ENCODE results near the gene CASKIN1.

CASKIN1 gene

DNA sequence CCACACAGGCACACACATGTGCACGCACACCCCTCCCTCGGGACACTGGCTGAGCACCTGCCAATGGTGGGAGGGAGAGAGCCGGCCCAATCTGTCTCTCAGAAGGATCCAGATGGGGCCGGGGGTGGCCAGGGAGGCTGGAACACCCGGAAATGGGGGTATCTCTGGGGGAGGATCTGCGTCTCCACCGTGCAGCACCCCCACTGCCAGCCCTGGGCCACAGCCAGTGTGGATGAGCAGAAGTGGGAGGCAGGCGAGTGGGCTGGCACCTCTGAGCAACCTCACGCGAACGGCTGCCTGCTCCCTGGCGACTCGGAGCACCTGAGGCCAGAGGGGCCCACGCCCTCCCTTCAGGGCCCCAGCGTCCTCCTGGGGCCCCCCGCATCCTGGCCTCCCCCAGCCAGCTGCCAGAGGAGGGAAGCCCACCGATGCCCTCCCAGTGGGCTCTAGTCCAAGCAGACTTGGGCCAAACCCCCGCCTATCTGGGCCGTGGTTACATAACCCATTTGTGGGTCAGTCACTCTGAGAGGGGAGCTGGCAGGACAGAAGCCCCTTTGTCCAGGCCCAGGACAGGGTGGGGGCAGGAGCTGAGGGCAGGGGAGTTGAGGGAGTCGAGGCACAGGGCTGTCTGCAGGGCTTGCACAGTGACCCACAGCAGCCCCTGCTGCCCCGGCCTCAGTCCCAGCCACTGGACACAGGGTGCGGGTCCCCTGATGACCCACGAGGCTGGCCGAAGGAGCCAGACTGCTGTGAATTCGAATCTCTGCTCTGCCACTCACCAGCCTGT is 5.6 kb downstream of the CASKIN1 start:
- DNase-seq (ENCODE audit: low read depth), result no peak

DNA sequence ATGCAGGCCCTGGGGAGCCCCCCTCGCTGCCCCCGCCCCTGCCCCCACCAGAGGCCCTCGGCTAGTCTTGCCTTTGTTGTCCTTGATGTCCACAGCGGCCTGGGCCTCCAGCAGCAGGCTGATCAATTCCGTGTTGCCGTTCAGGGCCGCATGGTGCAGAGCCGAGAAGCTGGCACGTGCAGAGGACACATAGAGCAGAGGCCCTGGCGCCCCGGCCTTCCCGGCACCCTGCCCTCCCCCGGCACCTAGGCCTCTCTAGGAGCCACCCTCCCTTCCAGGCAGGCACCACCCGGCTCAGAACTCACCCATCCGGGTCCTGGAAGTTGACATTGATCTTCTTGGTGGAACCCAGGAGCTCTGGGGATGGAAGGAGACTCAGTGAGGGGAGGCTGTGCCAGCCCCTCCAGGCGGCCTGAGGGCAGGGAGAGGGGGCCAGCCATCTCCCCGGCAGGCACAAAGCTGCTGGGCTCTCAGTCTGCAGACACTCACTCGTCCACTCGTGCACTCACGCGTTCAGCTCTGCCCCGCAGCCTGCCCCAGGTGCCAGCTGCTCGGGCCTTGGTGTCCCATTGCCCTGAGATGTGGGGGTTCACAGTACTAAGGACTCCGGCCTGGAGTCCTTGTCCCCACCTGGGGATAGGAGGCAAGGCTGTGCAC is 6.3 kb downstream of the CASKIN1 start:
- DNase-seq (ENCODE audit: low read depth), result no peak

DNA sequence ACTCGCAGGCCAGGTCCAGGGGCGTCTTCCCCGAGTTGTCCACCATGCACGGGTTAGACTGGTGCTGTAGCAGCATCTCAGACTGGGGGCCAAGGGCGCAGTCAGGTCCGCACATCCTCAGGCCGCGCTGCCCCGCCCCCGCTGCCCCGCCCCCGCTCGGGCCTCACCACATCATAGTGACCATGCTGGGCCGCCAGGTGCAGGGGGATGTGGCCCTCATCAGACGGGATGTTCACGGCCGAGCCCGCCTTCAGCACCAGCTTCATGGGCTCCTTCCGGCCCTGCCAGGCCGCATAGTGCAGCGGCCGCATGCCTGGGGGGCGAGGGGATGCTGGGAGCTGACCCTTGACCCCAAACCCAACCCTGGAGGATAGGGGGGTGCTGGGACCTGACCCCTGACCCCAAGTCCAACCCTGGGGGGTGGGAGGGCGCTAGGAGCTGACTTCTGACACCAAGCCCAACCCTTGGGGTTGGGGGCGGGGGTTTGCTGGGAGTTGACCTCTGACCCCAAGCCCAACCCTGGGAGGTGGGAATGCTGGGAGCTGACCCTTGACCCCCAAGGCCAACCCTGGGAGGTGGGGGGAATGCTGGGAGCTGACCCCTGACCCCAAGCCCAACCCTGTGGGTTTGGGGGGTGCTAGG is 7.0 kb downstream of the CASKIN1 start:
- DNase-seq (ENCODE audit: low read depth), result no peak

DNA sequence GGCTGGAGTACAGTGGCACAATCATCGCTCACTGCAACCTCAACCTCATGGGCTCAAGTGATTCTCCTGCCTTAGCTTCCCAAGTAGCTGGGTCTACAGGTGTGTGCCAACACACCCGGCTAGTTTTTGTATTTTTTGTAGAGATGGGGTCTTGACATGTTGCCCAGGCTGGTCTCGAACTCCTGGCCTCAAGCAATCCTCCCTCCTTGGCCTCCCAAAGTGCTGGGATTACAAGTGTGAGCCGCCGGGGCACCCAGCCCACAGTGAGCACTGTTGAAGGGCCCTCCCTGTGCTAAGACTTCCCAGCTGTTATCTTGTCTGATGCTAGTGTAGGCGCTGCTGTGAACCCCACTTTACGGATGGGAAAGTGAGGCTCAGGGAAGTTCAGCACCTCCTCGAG is 8.0 kb downstream of the CASKIN1 start:
- DNase-seq (ENCODE audit: low read depth), result no peak

DNA sequence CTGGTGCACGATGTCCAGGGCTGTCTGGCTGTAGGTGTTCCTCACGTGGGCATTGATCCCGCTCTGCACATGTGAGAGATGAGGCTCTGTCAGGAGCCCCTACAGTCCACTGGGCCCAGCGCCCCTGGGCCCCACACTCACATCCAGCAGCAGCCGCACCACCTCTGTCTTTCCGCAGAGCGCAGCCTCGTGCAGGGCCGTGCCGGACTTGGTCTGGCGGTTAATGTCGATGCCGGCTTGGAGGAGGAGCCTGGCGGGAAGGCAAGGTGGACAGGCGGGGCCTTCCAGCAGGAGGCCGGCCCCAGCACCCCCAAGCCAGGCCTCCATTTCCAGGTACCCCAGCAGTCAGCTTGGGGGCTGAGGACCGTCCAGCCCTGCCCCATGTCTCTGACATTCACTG is 9.2 kb downstream of the CASKIN1 start:
- DNase-seq (ENCODE audit: low read depth), result no peak

DNA sequence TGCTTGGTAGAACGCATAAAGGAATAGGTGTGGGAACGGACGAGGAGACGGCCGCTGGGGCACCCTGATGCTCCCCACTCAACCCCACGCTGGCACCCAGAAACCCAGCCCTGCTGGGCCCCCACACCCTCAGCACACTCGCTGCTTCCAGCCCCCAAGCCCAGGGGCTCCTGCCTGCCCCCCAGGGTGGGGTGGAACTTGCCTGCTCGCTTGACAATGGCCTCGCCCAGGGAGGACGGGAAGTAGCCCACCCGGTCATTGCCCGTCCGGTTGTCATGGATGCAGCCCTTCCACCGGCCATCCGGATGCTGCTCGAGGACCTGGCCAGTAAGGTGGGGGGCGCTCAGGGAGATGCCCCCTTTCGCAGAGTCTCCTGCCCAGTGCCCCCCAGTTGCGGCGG is 9.9 kb downstream of the CASKIN1 start:
- DNase-seq (ENCODE audit: low read depth), result no peak

DNA sequence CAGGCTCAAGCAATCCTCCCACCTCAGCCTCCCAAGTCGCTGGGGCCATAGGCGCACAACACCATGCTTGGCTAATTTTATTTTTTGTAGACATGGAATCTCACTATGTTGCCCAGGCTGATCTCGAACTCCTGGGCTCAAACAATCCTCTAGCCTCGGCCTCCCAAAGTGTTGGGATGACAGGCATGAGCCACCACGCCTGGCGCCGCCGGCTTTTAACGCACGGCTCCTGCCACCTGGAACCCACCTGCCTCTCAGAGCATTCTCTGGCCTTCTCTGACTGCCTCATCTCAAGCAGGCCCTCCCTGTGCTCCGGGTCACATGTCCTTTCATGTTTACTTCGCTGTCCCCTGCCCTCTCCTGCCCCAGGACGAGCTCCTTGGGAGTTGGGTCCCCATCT is 10.3 kb downstream of the CASKIN1 start:
- no peak for DNase-seq (ENCODE audit: low read depth)

DNA sequence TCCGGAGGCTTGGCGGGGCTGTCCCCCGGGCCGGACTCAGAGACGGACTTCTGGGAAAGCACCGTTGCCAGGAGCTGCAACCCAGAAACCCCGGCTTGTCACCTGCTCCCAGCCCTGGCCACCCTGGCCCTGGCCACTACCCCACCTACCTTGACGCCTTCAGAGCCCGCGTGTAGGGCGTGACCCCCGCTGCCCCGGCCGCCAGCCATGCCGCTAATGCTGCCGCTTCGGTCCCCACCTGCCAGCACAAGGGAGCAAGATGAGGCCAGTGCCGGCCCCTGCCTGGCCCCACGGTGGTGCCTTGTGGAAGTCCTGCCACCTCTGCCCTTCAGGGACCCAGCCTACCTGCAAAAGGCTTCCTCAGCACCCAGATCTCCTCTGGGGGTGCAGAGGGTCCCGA is 11.4 kb downstream of the CASKIN1 start:
- DNase-seq (ENCODE audit: low read depth), result no peak

DNA sequence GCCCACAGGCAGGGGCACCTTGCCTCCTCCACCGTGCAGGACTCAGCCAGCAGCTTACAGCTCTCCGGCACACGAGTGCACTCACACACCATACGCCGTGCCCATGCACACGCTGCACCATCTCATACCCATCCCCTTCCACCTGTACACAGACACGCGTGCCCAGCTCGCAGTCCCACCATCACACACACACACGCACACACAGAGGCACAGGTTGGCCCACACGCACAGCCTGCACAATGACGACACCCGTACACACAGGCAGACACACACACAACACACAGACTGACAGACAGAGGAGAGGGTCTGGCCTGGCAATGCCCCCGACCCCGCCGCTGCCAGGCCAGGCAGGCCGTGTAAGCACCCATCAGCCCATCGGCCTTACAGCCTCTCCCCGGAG is 12.1 kb downstream of the CASKIN1 start:
- DNase-seq (ENCODE audit: low read depth), result no peak

DNA sequence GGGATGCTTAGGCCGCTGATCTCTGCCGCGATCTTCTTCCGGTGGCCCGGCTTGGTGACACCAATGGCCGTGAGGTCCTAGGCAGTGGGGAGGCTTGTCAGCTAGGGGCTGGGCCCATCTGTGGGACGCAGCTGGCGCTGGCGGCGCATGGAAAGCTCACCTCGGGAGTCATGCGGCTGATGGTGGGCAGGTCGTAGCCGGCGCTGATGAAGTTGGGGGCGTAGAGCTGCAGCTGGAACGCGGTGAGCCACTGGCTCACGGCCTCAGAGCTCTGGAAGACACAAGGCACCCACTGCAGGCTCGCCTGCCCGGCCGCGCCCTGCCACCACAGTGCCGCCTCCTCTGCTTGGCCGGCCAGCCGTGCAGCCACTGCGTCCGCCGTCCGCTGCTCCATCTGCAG is 12.7 kb downstream of the CASKIN1 start:
- DNase-seq (ENCODE audit: low read depth), result no peak

DNA sequence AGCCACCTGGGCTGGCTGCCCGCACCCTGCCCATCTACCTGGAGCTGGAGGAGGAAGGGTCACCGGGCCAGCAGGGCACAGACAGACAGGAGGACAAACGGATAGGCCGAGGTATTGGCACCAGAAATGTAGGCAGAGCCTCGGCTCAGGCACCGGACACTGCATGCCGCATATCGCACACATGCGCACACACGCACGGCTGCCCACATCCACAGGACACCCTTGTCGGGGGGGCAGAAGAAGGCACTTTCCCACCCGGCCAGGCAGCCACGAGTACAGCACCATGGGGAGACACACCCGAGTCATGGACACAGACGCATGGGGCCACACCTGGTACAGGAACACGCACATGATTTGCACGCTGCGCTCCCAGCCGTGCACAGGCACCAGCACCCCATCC is 14.5 kb downstream of the CASKIN1 start:
- no peak for DNase-seq (ENCODE audit: low read depth)

DNA sequence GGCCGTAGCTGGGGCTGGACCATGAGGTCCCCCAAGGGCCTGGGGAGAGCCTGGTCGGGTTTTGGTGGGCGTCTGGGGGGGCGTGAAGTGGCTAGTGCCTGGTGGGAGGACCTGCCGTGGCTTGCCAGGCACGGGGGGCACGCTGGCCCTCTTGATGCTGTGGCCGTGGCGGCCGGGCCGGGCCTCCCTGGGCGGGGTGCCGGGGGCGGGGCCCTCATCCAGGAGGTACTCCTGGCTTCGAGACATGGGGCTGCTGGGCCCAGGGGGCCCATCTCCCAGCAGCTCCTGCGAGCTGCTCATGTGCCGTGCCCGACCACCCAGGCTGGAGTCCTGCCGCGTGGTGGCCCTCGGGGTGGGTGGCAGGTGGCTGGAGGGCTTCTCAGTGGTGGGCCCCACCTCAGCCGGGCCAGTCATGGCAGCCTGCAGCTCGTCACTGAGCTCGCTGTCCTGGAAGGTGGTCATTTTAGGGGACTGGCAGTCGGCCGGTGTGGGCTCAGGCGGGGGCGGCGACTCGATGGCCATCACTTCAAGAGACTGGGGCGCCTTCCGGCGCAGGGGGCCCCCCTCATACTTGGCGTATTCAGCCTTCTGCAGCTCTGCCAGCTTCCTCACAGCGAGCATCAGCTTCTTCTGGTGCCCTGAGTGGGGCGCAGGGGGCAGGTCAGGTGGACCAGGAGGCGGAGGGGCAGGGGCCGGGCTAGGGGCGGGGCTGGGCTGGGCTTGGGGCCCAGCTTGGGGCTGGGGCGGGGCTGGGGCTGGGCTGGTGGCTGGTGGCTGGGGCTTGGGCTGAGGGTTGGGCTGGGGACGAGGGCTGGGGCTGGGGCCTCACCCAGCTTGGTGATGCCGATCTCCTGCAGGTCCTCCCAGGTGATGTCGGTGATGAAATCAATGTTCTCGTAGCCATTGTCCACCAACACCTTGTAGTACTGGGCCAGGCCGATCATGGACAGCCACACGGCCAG is 15.2 kb downstream of the CASKIN1 start:
- no peak for DNase-seq (ENCODE audit: low read depth)

DNA sequence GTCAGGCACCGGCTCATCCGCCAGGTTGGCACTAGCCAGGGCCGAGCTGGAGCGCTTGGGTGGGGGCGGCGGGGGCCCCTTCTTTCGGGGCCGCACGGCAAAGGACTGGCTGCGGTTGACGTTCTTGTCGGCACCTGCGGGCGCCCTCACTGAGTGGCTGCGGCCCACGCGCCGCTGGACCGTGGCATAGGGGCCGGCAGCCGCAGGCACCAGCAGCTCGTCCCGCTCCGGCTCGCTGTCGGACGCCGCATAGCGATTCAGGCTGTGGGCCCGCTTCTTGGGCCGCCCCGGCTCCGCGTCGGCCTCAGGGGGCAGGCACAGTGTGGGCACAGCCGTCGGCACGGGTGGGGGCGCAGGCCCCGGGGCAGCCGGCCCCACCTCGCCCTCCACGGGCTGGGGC is 15.9 kb downstream of the CASKIN1 start:
- DNase-seq (ENCODE audit: low read depth), result no peak

DNA sequence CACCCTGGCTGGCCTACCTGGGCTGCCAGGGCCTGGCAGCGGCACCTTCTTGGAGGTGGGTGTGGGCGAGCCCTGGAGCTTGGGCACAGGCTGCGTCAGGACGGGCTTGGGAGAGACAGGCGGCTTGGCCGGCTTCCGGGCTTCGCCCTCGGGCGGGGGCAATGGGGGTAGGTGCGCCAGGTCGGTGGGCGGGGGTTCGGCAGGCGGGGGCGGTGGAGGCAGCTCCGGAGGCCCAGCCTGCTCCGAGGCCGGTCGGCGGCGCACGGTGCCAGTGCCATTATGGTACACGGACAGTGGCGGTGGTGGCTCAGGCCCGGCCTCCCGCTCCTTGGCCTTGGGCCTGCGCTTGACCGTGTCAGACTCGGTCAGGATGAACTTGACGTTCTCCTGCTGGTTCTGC is 16.8 kb downstream of the CASKIN1 start:
- DNase-seq (ENCODE audit: low read depth), result no peak

DNA sequence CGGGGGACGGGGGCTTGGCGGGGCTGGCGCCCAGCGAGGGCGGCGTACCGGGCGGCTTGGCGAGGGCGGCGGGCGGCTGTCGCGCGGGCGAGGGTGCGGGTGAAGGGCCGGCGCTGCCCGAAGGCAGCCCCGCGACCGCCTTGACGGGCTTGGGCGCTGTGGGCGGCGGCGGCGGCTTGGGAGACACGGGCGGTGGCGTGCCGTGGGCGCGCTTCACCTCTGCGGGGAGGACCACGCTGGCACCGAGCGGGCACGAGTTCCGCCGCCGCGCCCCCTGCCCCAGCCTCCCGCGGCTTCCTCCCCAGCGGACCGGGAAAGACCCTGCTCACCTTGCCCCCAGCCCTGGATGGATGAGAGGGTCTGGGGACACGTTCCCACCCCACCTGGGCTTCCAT is 17.3 kb downstream of the CASKIN1 start:
- DNase-seq (ENCODE audit: low read depth), result no peak

DNA sequence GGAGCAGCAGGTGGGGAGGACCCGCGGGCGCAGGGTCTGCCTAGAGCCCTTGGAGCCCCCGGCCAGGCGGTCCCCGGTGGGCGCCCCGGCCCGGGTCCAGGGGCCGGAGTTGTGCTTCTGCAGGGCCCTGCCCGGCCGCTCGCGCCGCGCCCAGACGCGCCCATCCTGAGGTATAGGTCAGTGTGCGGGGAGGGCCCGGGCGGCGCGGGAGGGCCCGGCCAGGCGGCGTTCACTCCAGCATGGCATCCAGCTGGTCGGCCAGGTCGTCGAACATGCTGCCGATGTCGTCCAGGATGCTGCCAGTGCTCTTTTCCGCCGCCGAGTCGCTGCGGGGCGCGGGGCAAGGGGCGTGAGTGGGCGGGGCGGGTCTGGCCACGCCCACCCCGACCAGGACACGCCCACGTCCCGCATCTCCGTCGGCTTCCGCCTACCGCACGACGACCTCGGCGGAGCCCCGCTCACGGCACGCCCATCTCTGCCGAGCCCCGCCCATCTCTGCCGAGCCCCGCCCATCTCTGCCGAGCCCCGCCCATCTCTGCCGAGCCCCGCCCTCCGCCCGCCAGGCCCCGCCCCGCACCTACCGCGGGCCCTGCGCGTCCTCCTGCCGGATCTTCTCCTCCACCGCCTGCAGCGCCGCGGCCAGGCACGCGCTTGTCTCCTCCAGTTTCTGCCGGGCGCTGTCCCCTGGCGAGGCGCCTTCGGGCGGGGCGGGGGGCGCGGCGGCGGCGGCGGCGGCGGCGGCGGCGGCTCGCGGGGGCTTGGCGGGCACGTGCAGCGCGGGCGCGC is 17.9 kb downstream of the CASKIN1 start:
- no peak for DNase-seq (ENCODE audit: low read depth)

DNA sequence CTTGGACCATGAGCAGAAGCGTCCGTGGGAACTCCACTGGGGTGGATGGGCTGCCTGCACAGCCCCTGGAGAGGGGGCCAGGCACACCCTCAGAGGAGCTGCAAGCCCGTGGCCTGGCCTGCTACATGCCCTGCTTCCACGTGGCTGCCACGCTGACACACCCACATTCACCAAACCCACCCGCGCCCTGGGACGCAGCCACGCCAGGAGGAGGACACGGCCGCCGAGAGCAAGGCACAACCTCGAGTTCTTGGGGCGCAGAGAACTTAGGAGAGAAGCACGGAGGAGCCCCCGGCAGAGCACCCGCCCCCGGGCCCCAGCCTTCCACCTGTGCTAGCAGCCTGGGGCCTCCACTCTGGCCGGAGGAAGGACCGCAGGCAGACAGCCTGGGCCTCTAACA is 18.8 kb downstream of the CASKIN1 start:
- DNase-seq (ENCODE audit: low read depth), result no peak

DNA sequence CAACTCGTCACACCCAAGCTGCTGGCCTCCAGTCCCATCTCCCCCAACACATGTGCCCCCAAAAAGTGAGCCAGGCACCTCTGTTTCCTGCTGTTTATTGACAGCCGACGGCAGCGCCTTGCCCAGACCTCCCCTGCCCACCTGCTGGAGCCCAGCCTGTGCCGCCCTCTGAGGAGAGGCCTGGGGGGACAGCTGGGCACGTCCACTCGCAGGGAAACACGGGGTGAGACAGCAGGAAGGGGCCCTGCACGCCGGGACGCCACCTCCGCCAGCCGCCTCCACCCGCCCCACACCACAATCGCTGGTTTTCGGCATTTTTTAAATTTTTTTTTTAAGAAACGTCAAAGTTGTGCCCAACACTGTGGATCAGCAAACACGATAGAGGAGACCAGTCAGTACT is 19.3 kb downstream of the CASKIN1 start:
- no peak for DNase-seq (ENCODE audit: low read depth)

DNA sequence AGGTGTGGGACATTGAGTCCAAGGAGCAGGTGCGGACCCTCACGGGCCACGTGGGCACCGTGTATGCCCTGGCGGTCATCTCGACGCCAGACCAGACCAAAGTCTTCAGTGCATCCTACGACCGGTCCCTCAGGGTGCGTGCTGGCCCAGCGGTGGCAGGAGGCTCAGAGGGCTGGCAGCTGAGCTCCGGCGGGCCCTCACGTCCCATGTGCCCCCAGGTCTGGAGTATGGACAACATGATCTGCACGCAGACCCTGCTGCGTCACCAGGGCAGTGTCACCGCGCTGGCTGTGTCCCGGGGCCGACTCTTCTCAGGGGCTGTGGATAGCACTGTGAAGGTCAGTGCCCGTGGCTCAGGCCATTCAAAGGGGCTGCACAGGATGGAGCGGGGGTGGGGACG is 20.4 kb downstream of the CASKIN1 start:
- no peak for DNase-seq (ENCODE audit: low read depth)

DNA sequence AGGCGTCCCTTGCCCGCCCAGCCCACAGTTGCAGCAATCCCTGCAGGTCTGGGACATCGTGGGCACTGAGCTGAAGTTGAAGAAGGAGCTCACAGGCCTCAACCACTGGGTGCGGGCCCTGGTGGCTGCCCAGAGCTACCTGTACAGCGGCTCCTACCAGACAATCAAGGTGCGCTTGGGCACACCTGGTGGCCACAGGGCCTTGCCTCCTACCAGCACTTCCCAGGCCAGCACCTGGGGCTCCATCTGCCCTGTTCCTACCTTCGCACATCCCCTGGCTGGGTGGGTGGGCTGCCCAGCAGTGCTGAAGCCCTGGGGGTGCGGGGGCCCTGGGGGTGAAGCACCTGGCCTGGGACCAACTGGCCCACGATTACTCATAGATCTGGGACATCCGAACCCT is 21.0 kb downstream of the CASKIN1 start:
- no peak for DNase-seq (ENCODE audit: low read depth)

DNA sequence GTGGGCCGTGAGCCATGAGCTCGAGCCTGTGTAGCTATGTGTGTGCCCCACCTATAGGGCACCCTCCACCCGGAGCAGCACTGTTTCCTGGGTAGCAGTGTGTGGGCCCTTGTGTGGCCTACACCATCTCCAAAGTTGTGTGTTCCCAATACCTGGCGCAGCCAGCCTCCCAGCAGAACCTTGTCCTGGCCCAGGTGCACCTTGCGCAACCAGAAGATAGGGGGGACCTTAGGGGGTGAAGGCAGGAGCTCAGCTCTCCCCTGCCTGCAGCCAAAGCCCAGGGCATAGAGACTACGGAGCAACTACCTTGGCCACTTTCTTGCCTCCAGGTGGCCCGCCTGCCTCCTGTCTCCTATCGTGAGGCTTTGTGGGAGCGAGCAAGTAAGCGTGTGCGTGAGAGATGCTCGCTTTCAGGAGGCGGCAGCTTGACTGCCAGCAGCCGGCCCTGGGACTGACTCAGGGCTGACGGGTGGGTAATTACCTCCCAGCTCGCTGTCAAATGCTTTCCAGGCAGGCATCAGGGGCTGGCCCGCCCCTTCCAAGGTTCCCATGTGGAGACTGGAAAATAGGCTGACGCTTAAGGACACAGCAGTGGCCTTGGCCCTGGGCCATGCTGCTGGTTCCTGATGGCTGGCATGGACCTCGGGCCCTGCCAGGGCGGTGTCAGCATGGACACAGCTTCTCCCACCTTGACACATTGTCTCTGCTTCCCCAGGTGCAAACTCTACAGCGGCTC is 21.8 kb downstream of the CASKIN1 start:
- no peak for DNase-seq (ENCODE audit: low read depth)
